GM18508 (cell line): ENCODE measurements around the gene GSTK1.
A peak's percentile ranks its signal among the peaks of the same experiment; 100 is the strongest.
"Not testable (repeated sequence)": the region's sequence is repeated elsewhere in the genome, so short reads cannot be mapped to it uniquely, and the experiment has no call there.

Experiments
- ATAC-seq: cut with Tn5 transposase; IDR thresholded peaks from one replicate; pipeline ENCODE4 v1.9.1; 2021; ENCODE audit warnings: moderate number of reproducible peaks; ENCODE audit not compliant: insufficient read depth, unreplicated experiment

GSTK1 gene

GRCh38 chr7:143263266-143264195, at the start of gene GSTK1:
Gene GSTK1 (plus strand): TSS chr7:143263441. CDS start chr7:143263514, 73 bp downstream.
- ATAC-seq: peak; percentile 91

GRCh38 chr7:143213478-143213877, 49.8 kb upstream of the GSTK1 start:
- not testable (repeated sequence) for ATAC-seq

GRCh38 chr7:143214789-143215679, 48.2 kb upstream of the GSTK1 start:
- peak; percentile 90 for ATAC-seq

GRCh38 chr7:143216151-143216550, 47.1 kb upstream of the GSTK1 start:
- no peak for ATAC-seq

GRCh38 chr7:143216686-143217085, 46.6 kb upstream of the GSTK1 start:
- no peak for ATAC-seq

- no peak for ATAC-seq
These were observed 45.4 kb upstream of the GSTK1 start for GRCh38 chr7:143217806-143218205.

- ATAC-seq: no peak
These were observed 42.0 kb upstream of the GSTK1 start for GRCh38 chr7:143221286-143221685.

GRCh38 chr7:143221737-143222136, 41.5 kb upstream of the GSTK1 start, which contains the start of gene TAS2R40:
Gene TAS2R40 (plus strand): TSS chr7:143222037. CDS start chr7:143222079, 42 bp downstream.
- ATAC-seq: no peak

- ATAC-seq: no peak
These were observed 40.5 kb upstream of the GSTK1 start for GRCh38 chr7:143222782-143223181.

GRCh38 chr7:143223784-143224183, 39.5 kb upstream of the GSTK1 start:
- no peak for ATAC-seq

- ATAC-seq: no peak
These were observed 38.2 kb upstream of the GSTK1 start for GRCh38 chr7:143225047-143225446.

GRCh38 chr7:143227806-143228205, 35.4 kb upstream of the GSTK1 start:
- ATAC-seq: no peak

GRCh38 chr7:143229054-143229790, 34.0 kb upstream of the GSTK1 start:
- no peak for ATAC-seq

- no peak for ATAC-seq
These were observed 32.4 kb upstream of the GSTK1 start for GRCh38 chr7:143230602-143231457.

GRCh38 chr7:143233816-143234532, 29.3 kb upstream of the GSTK1 start:
- ATAC-seq: no peak

- no peak for ATAC-seq
These were observed 28.7 kb upstream of the GSTK1 start for GRCh38 chr7:143234533-143234875.

- ATAC-seq: no peak
These were observed 27.7 kb upstream of the GSTK1 start for GRCh38 chr7:143235561-143235960.

- ATAC-seq: no peak
These were observed 26.7 kb upstream of the GSTK1 start for GRCh38 chr7:143236408-143236990.
